H1 (cell line): ENCODE results near the gene MUC4. TPM values are rescaled to one million over a fixed set of nuclear protein-coding genes. Genes with fewer than 3 reads are reported as not detected.

ENCODE experiments used
- CTCF ChIA-PET: fragments of 300-600 bp; sonication (Branson Sonifier 250); formaldehyde crosslinking; loops from one replicate; lab custom pipeline; 2021; ENCODE audit not compliant: partially characterized antibody; lab: Charles Lee
- POLR2A ChIA-PET: fragments of 300-600 bp; sonication (Branson Sonifier 250); formaldehyde crosslinking; loops from one replicate; lab custom pipeline; 2021; ENCODE audit warnings: inconsistent platforms; ENCODE audit not compliant: partially characterized antibody; lab: Charles Lee
- DNase-seq, 2 experiments: peaks; one replicate each; pipeline versions ENCODE4 v3.0.0 to v3.0.0-alpha.2; 2010 to 2022; ENCODE audit warnings: low spot score in 2 of 2, low read depth in 1 of 2, mixed read lengths in 1 of 2
- FAIRE-seq: peaks from 2 replicates; lab custom pipeline; 2011; peaks lifted over from hg19 to GRCh38; lab: Jason Lieb, UNC
- H2AFZ ChIP-seq: 2 replicates; pipeline ENCODE4 v1.8.1; 2012; ENCODE audit warnings: low read length, inconsistent platforms
- H2AK5ac ChIP-seq: 2 replicates; pipeline ENCODE4 v1.6.1; 2013; ENCODE audit warnings: low read depth, low read length
- H2BK120ac ChIP-seq: replicated peaks from 2 replicates; pipeline ENCODE3; 2013; ENCODE audit warnings: low read depth, low read length, inconsistent platforms
- H2BK12ac ChIP-seq: 2 replicates; pipeline ENCODE4 v1.6.1; 2013; ENCODE audit warnings: low read depth, low read length
- H2BK15ac ChIP-seq: 2 replicates; pipeline ENCODE4 v1.6.1; 2013; ENCODE audit warnings: low read length
- H2BK20ac ChIP-seq: 2 replicates; pipeline ENCODE4 v1.6.1; 2013; ENCODE audit warnings: low read length
- H2BK5ac ChIP-seq: 2 replicates; pipeline ENCODE4 v1.6.1; 2013; ENCODE audit warnings: low read depth, low read length
- H3K14ac ChIP-seq: 2 replicates; pipeline ENCODE4 v1.6.1; 2013; ENCODE audit warnings: inconsistent platforms; ENCODE audit not compliant: insufficient read length
- H3K18ac ChIP-seq: 2 replicates; pipeline ENCODE4 v1.6.1; 2013; ENCODE audit warnings: low read length; ENCODE audit errors: extremely low read depth
- H3K23ac ChIP-seq: 2 replicates; pipeline ENCODE4 v1.6.1; 2013; ENCODE audit warnings: inconsistent platforms; ENCODE audit not compliant: insufficient read length
- H3K23me2 ChIP-seq: 2 replicates; pipeline ENCODE4 v1.6.1; 2013; ENCODE audit warnings: low read depth, low read length
- H3K27ac ChIP-seq: 2 replicates; pipeline ENCODE4 v1.6.1; 2011; ENCODE audit warnings: low read depth, low read length, inconsistent platforms
- H3K27me3 ChIP-seq, 4 experiments: replicated peaks in 1 of 4; 1 replicate in 1 of 4; 2 replicates in 3 of 4; pipeline versions ENCODE4 v1.6.1 to v1.8.1; 2011 to 2013; ENCODE audit warnings: low read length in 3 of 4, mild to moderate bottlenecking in 3 of 4, inconsistent platforms in 2 of 4, mixed read lengths in 2 of 4, moderate library complexity in 1 of 4; ENCODE audit not compliant: control insufficient read depth in 3 of 4, insufficient read depth in 3 of 4; ENCODE audit errors: extremely low read depth in 1 of 4
- H3K36me3 ChIP-seq, 4 experiments: 2 replicates each; pipeline versions ENCODE4 v1.6.1 to v1.8.1; 2011 to 2013; ENCODE audit warnings: mild to moderate bottlenecking in 4 of 4, low read length in 3 of 4, moderate library complexity in 2 of 4, control low read depth in 1 of 4, inconsistent platforms in 1 of 4; ENCODE audit not compliant: insufficient read depth in 4 of 4, control insufficient read depth in 2 of 4
- H3K4ac ChIP-seq: replicated peaks from 2 replicates; pipeline ENCODE3; 2013; ENCODE audit warnings: low read length, low read depth, mixed read lengths, inconsistent platforms; ENCODE audit not compliant: insufficient read length
- H3K4me1 ChIP-seq, 4 experiments: replicated peaks in 1 of 4; 1 replicate in 1 of 4; 2 replicates in 3 of 4; pipeline versions ENCODE4 v1.6.1 to v1.8.1; 2011 to 2013; ENCODE audit warnings: low read length in 3 of 4, inconsistent platforms in 2 of 4, mixed read lengths in 1 of 4; ENCODE audit not compliant: insufficient read depth in 4 of 4, control insufficient read depth in 3 of 4
- H3K4me2 ChIP-seq, 2 experiments: 2 replicates each; pipeline versions ENCODE4 v1.6.1 to v1.8.1; 2011 to 2013; ENCODE audit warnings: low read depth in 2 of 2, low read length in 2 of 2, control low read depth in 1 of 2, inconsistent platforms in 1 of 2, mild to moderate bottlenecking in 1 of 2; ENCODE audit not compliant: insufficient read depth in 1 of 2
- H3K4me3 ChIP-seq, 4 experiments: fragments of 200-600, 300-600 bp in 1 of 4; sonication (generic), shearing (Covaris generic), sonication (Bioruptor Twin) in 1 of 4; 2 replicates each; pipeline versions ENCODE4 v1.5.1 to v1.8.1; 2011 to 2016; ENCODE audit warnings: low read length in 4 of 4, low read depth in 3 of 4, control low read depth in 2 of 4, inconsistent platforms in 2 of 4, mild to moderate bottlenecking in 2 of 4, mixed read lengths in 1 of 4, moderate library complexity in 1 of 4; ENCODE audit not compliant: insufficient read depth in 2 of 4; ENCODE audit errors: extremely low read depth in 1 of 4
- H3K56ac ChIP-seq: replicated peaks from 2 replicates; pipeline ENCODE3; 2013; ENCODE audit warnings: low read depth, mild to moderate bottlenecking, mixed read lengths, low read length, inconsistent platforms; ENCODE audit not compliant: insufficient read length
- H3K79me1 ChIP-seq: 2 replicates; pipeline ENCODE4 v1.6.1; 2013; ENCODE audit warnings: low read depth, low read length, control low read depth
- H3K79me2 ChIP-seq, 2 experiments: 2 replicates each; pipeline versions ENCODE4 v1.6.1 to v1.8.1; 2012 to 2013; ENCODE audit warnings: low read length in 2 of 2, mild to moderate bottlenecking in 2 of 2, inconsistent platforms in 1 of 2; ENCODE audit not compliant: insufficient read depth in 2 of 2, control insufficient read depth in 1 of 2
- H3K9ac ChIP-seq, 4 experiments: replicated peaks in 1 of 4; 1 replicate in 1 of 4; 2 replicates in 3 of 4; pipeline versions ENCODE4 v1.6.1 to v1.8.1; 2011 to 2013; ENCODE audit warnings: low read depth in 3 of 4, low read length in 3 of 4, control low read depth in 2 of 4, mild to moderate bottlenecking in 2 of 4, moderate library complexity in 2 of 4, inconsistent platforms in 1 of 4; ENCODE audit errors: extremely low read depth in 1 of 4
- H3K9me3 ChIP-seq, 2 experiments: 2 replicates each; pipeline versions ENCODE4 v1.6.1 to v1.8.1; 2012 to 2013; ENCODE audit warnings: mild to moderate bottlenecking in 2 of 2, moderate library complexity in 2 of 2, control low read depth in 1 of 2, inconsistent platforms in 1 of 2, low read depth in 1 of 2, low read length in 1 of 2, mixed read lengths in 1 of 2; ENCODE audit not compliant: insufficient read depth in 2 of 2
- H4K20me1 ChIP-seq, 2 experiments: replicated peaks in 1 of 2; 2 replicates each; pipeline versions ENCODE3 to v1.8.1; 2011 to 2013; ENCODE audit warnings: inconsistent platforms in 2 of 2, low read length in 2 of 2, mild to moderate bottlenecking in 1 of 2; ENCODE audit not compliant: insufficient read depth in 2 of 2, control insufficient read depth in 1 of 2
- H4K5ac ChIP-seq: 2 replicates; pipeline ENCODE4 v1.6.1; 2013; ENCODE audit warnings: low read length, low read depth, mixed read lengths, inconsistent platforms; ENCODE audit not compliant: insufficient read length
- H4K8ac ChIP-seq: 2 replicates; pipeline ENCODE4 v1.8.0; 2013; ENCODE audit warnings: mild to moderate bottlenecking, moderate library complexity, low read length, inconsistent platforms; ENCODE audit not compliant: insufficient read depth; ENCODE audit errors: extremely low read depth
- H4K91ac ChIP-seq: replicated peaks from 2 replicates; pipeline ENCODE3; 2013; ENCODE audit warnings: low read length, mixed read lengths, inconsistent platforms; ENCODE audit not compliant: insufficient read length
- CTCF ChIP-seq, 3 experiments: IDR thresholded peaks; 1 replicate in 2 of 3; 2 replicates in 1 of 3; pipeline versions ENCODE4 v1.5.1 to v1.6.1; 2011; ENCODE audit warnings: low read length in 3 of 3, mild to moderate bottlenecking in 3 of 3, inconsistent platforms in 2 of 3, low read depth in 1 of 3, moderate library complexity in 1 of 3; ENCODE audit not compliant: insufficient read depth in 1 of 3; ENCODE audit errors: control extremely low read depth in 1 of 3
- FOSL1 ChIP-seq: IDR thresholded peaks from 2 replicates; pipeline ENCODE4 v1.6.1; 2011; ENCODE audit warnings: mild to moderate bottlenecking, low read depth, low read length, moderate library complexity; ENCODE audit not compliant: insufficient read depth
- POLR2AphosphoS5 ChIP-seq: IDR thresholded peaks from 2 replicates; pipeline ENCODE4 v1.6.1; 2011; ENCODE audit warnings: low read depth, low read length
- POU5F1 ChIP-seq: IDR thresholded peaks from 2 replicates; pipeline ENCODE4 v1.6.1; 2011; ENCODE audit warnings: low read depth, mild to moderate bottlenecking, low read length, moderate library complexity
- SP2 ChIP-seq: IDR thresholded peaks from 2 replicates; pipeline ENCODE4 v1.6.1; 2012; ENCODE audit warnings: mild to moderate bottlenecking, low read length, inconsistent platforms
- SUZ12 ChIP-seq: fragments of 200-600 bp; sonication (generic); IDR thresholded peaks from 2 replicates; pipeline ENCODE4 v1.6.1; 2012; ENCODE audit warnings: mild to moderate bottlenecking, inconsistent platforms, low read length, moderate library complexity, mixed read lengths
- TEAD4 ChIP-seq: IDR thresholded peaks from 2 replicates; pipeline ENCODE4 v1.6.1; 2012; ENCODE audit warnings: low read depth, low read length, inconsistent platforms, mixed read lengths
- WGBS, 2 experiments: shearing (Covaris generic) in 1 of 2; methylation state at CpG; one replicate each; pipeline versions ENCODE4 v1.1.6 to v1.1.7; 2013 to 2015; ENCODE audit warnings: low lambda C conversion rate in 2 of 2, mixed read lengths in 2 of 2, inconsistent platforms in 1 of 2, low coverage in 1 of 2, missing lambda C conversion rate in 1 of 2; ENCODE audit not compliant: insufficient replicate concordance in 2 of 2, insufficient coverage in 1 of 2, insufficient read length in 1 of 2; ENCODE audit errors: extremely low coverage in 1 of 2, missing lambda C conversion rate in 1 of 2; 5-methylcytosine and 5-hydroxymethylcytosine counted together
- polyA plus RNA-seq, 7 experiments: library from polyadenylated mRNA; depleted of rRNA in 3 of 7; stranded (reverse) in 5 of 7; unstranded in 2 of 7; fragments of >200 nt in 5 of 7; fragments of 200-250 nt in 2 of 7; gene quantifications; 1 replicate in 5 of 7; 2 replicates in 1 of 7; 4 replicates in 1 of 7; pipeline versions ENCODE4 v1.2.1 to v1.2.3, GENCODE V29; 2011 to 2013; ENCODE audit warnings: missing spikeins in 2 of 7, mixed read lengths in 2 of 7
- total RNA-seq: library from RNA; stranded (reverse); fragmentation: NEBNext Ultra II Directional; extraction: Animal tissue kit (Norgen Biotek cat#: 25700); gene quantifications from 2 replicates; pipeline ENCODE4 v1.2.1, GENCODE V29; 2021

MUC4 gene
- total and polyA plus RNA-seq, 2 of the 8 experiments (the other 6 are each of a cell fraction or from before 2014, with no cell fraction given) = 0.89 to 2.0 TPM

GRCh38 chr3:195715583-195716266, 96.0 kb downstream of the MUC4 start:
- no peak overlapping the region for H2BK15ac ChIP-seq
- ChIA-PET CTCF (interaction anchor here (1.5 to 1.8 kb wide), 3 partner anchors 16 to 32 kb away, joined by 3 to 5 read pairs (median 5); no protein-coding TSS in a partner anchor), POLR2A (interaction anchor here (2.0 kb wide), 1 partner anchor 11 kb away, joined by 4 read pairs; no protein-coding TSS in a partner anchor)
- no peak overlapping the region for H4K8ac ChIP-seq
- no peak overlapping the region for H3K14ac ChIP-seq
- no peak overlapping the region for H2BK120ac ChIP-seq
- no peak overlapping the region for H3K23ac ChIP-seq
- no peak overlapping the region for H4K5ac ChIP-seq
- no peak overlapping the region for H2BK20ac ChIP-seq
- H3K36me3 ChIP-seq = no peaks in the 10 kb centered on the region
- H3K79me2 ChIP-seq = no peaks in the 10 kb centered on the region
- no peak overlapping the region for H2BK5ac ChIP-seq
- no peak for FAIRE-seq
- H3K4me2 ChIP-seq = no peak overlapping the region
- TF ChIP-seq POLR2AphosphoS5 = no peak
- TF ChIP-seq CTCF (IDR thresholded peaks at IDR 0.05; ENCODE audit: control extremely low read depth in 1 of 3, insufficient read depth in 1 of 3, low read depth in 1 of 3, low read length in 3 of 3) = no peak
- TF ChIP-seq TEAD4 = no peak
- TF ChIP-seq SP2 = no peak
- no peak for TF ChIP-seq FOSL1
- no peak for TF ChIP-seq POU5F1
- no peak for TF ChIP-seq SUZ12
- no peak overlapping the region for H2AFZ ChIP-seq
- H2AK5ac ChIP-seq = no peak overlapping the region
- WGBS, 2 experiments = 85% methylated on average over 14 of the region's 14 CpGs; no CpG with 5 or more reads in 1 of the 2 experiments
- no peaks in the 10 kb centered on the region; a peak in 1 of 7 replicates for H3K27me3 ChIP-seq
- no peak overlapping the region for H3K9ac ChIP-seq
- no peaks in the 10 kb centered on the region; the same call in 1 of the 2 replicates for H3K23me2 ChIP-seq
- no peak overlapping the region for H3K27ac ChIP-seq
- no peak overlapping the region for H3K18ac ChIP-seq
- no peaks in the 10 kb centered on the region for H3K9me3 ChIP-seq
- no peaks in the 10 kb centered on the region for H4K20me1 ChIP-seq
- no peak overlapping the region for H3K4me3 ChIP-seq
- H3K79me1 ChIP-seq = no peaks in the 10 kb centered on the region
- no peak overlapping the region for H3K4ac ChIP-seq
- no peak overlapping the region for H3K56ac ChIP-seq
- H3K4me1 ChIP-seq = peaks cover 0 to 7% (median 2%) of the 10 kb centered on the region in 4 experiments; a peak in 5 of 7 replicates
- DNase-seq = no peak
- H2BK12ac ChIP-seq = no peak overlapping the region
- H4K91ac ChIP-seq = no peak overlapping the region
